IMR-90 (cell line): Measurements from ENCODE around the gene MCAM. TPM values are rescaled to one million over a fixed set of nuclear protein-coding genes. Genes with fewer than 3 reads are reported as not detected.
A peak's percentile ranks its signal among the peaks of the same experiment; 100 is the strongest.

ENCODE experiments used
- ATAC-seq: fragments of 200-7000 bp; cut with Tn5 transposase; 2 replicates; pipeline ENCODE4 v1.9.1; 2020; ENCODE audit warnings: low read depth, mild to moderate bottlenecking, moderate library complexity
- BruUV-seq: library from RNA; stranded (reverse); fragments of 400-500 nt; replicated peaks from 2 replicates; lab custom pipeline; 2021; lab: Mats Ljungman, UMichigan
- CTCF ChIA-PET: fragments of 300-600 bp; formaldehyde crosslinking; extraction: SDS; loops from one replicate; lab custom pipeline; 2021; ENCODE audit warnings: antibody characterized with exemption; lab: Yijun Ruan, JAX
- POLR2A ChIA-PET: fragments of 300-600 bp; sonication (Branson Sonifier 250); formaldehyde crosslinking; loops from one replicate; lab custom pipeline; 2022; ENCODE audit warnings: antibody characterized with exemption; ENCODE audit not compliant: unreplicated experiment; lab: Charles Lee
- DNase-seq: peaks from one replicate; pipeline ENCODE4 v3.0.0; 2013
- H2AFZ ChIP-seq: replicated peaks from 2 replicates; pipeline ENCODE3; 2013; ENCODE audit warnings: low read length, mild to moderate bottlenecking; ENCODE audit not compliant: poor library complexity
- H2AK5ac ChIP-seq: 2 replicates; pipeline ENCODE4 v1.6.1; 2013; ENCODE audit warnings: low read depth, low read length, inconsistent platforms
- H2AK9ac ChIP-seq: replicated peaks from 2 replicates; pipeline ENCODE3; 2013; ENCODE audit warnings: mild to moderate bottlenecking, low read depth, low read length, moderate library complexity; ENCODE audit not compliant: poor library complexity
- H2BK120ac ChIP-seq: 2 replicates; pipeline ENCODE4 v1.6.1; 2013; ENCODE audit warnings: low read depth, low read length, inconsistent platforms
- H2BK15ac ChIP-seq: 3 replicates; pipeline ENCODE4 v1.6.1; 2013; ENCODE audit warnings: low read depth, low read length, inconsistent platforms
- H2BK20ac ChIP-seq: 2 replicates; pipeline ENCODE4 v1.6.1; 2013; ENCODE audit warnings: low read depth, mild to moderate bottlenecking, inconsistent platforms, low read length, moderate library complexity
- H2BK5ac ChIP-seq: 2 replicates; pipeline ENCODE4 v1.6.1; 2013; ENCODE audit warnings: mild to moderate bottlenecking, low read depth, low read length, inconsistent platforms; ENCODE audit not compliant: poor library complexity, severe bottlenecking
- H3K14ac ChIP-seq: replicated peaks from 2 replicates; pipeline ENCODE4 v1.6.1; 2013; ENCODE audit warnings: low read depth, low read length, inconsistent platforms
- H3K18ac ChIP-seq: 2 replicates; pipeline ENCODE4 v1.6.1; 2013; ENCODE audit warnings: low read depth, low read length, control low read depth
- H3K23ac ChIP-seq: 2 replicates; pipeline ENCODE4 v1.6.1; 2013; ENCODE audit warnings: low read depth, low read length, inconsistent platforms
- H3K27ac ChIP-seq: 2 replicates; pipeline ENCODE4 v1.5.1; 2013; ENCODE audit warnings: mild to moderate bottlenecking, control low read depth, low read length; ENCODE audit not compliant: insufficient read depth
- H3K27me3 ChIP-seq: 2 replicates; pipeline ENCODE4 v1.6.1; 2013; ENCODE audit warnings: low read length; ENCODE audit not compliant: control insufficient read depth, insufficient read depth
- H3K36me3 ChIP-seq: 2 replicates; pipeline ENCODE4 v1.6.1; 2013; ENCODE audit warnings: low read length, mixed read lengths; ENCODE audit not compliant: control insufficient read depth, insufficient read depth
- H3K4ac ChIP-seq: 2 replicates; pipeline ENCODE4 v1.6.1; 2013; ENCODE audit warnings: low read depth, low read length, inconsistent platforms
- H3K4me1 ChIP-seq: 2 replicates; pipeline ENCODE4 v1.6.1; 2013; ENCODE audit warnings: low read length, mixed read lengths; ENCODE audit not compliant: control insufficient read depth, insufficient read depth
- H3K4me2 ChIP-seq: 2 replicates; pipeline ENCODE4 v1.6.1; 2013; ENCODE audit warnings: low read depth, mild to moderate bottlenecking, control low read depth, low read length, moderate library complexity
- H3K4me3 ChIP-seq: 2 replicates; pipeline ENCODE4 v1.5.1; 2013; ENCODE audit warnings: low read depth, mild to moderate bottlenecking, control low read depth, low read length, moderate library complexity; ENCODE audit not compliant: insufficient read depth
- H3K56ac ChIP-seq: 2 replicates; pipeline ENCODE4 v1.6.1; 2013; ENCODE audit warnings: low read length, inconsistent platforms; ENCODE audit not compliant: insufficient read depth; ENCODE audit errors: extremely low read depth
- H3K79me1 ChIP-seq, 2 experiments: 2 replicates each; pipeline ENCODE4 v1.6.1; 2013; ENCODE audit warnings: low read length in 2 of 2, inconsistent platforms in 1 of 2, low read depth in 1 of 2
- H3K9ac ChIP-seq: 2 replicates; pipeline ENCODE4 v1.6.1; 2013; ENCODE audit warnings: low read depth, low read length, control low read depth
- H3K9me1 ChIP-seq: 2 replicates; pipeline ENCODE4 v1.6.1; 2013; ENCODE audit warnings: low read length, inconsistent platforms; ENCODE audit not compliant: insufficient read depth
- H3K9me3 ChIP-seq: 2 replicates; pipeline ENCODE4 v1.6.1; 2013; ENCODE audit warnings: low read length; ENCODE audit not compliant: control insufficient read depth, insufficient read depth
- H4K20me1 ChIP-seq: 2 replicates; pipeline ENCODE4 v1.6.1; 2013; ENCODE audit warnings: low read length, inconsistent platforms; ENCODE audit not compliant: insufficient read depth
- H4K5ac ChIP-seq: 2 replicates; pipeline ENCODE4 v1.6.1; 2013; ENCODE audit warnings: mild to moderate bottlenecking, low read depth, low read length, control low read depth
- H4K8ac ChIP-seq, 2 experiments: 2 replicates each; pipeline ENCODE4 v1.6.1; 2013; ENCODE audit warnings: low read depth in 2 of 2, low read length in 2 of 2, control low read depth in 1 of 2, inconsistent platforms in 1 of 2
- H4K91ac ChIP-seq: 2 replicates; pipeline ENCODE4 v1.6.1; 2013; ENCODE audit warnings: low read depth, low read length, inconsistent platforms; ENCODE audit not compliant: insufficient read depth
- MAZ ChIP-seq: IDR thresholded peaks from 2 replicates; pipeline ENCODE4 v1.6.1; 2012; ENCODE audit warnings: low read depth, mild to moderate bottlenecking, low read length, improper control_type of control experiment, moderate library complexity, borderline replicate concordance
- RAD21 ChIP-seq: IDR thresholded peaks from 2 replicates; pipeline ENCODE4 v1.6.1; 2012; ENCODE audit warnings: low read length, improper control_type of control experiment
- RFX5 ChIP-seq: IDR thresholded peaks from 2 replicates; pipeline ENCODE4 v1.8.0; 2012; ENCODE audit warnings: low read depth, mild to moderate bottlenecking, low read length, moderate library complexity
- SMC3 ChIP-seq: fragments of 150-350 bp; IDR thresholded peaks from 2 replicates; pipeline ENCODE4 v1.6.1; 2016; ENCODE audit warnings: low read depth, mild to moderate bottlenecking, antibody characterized with exemption, low read length, moderate library complexity
- WGBS, 2 experiments: methylation state at CpG; one replicate each; pipeline versions ENCODE4 v1.1.5 to v1.1.7; 2013; ENCODE audit warnings: missing lambda C conversion rate in 2 of 2; ENCODE audit not compliant: insufficient read length in 1 of 2; ENCODE audit errors: extremely low coverage in 2 of 2; 5-methylcytosine and 5-hydroxymethylcytosine counted together
- dilution Hi-C: fragments of 300-500 bp; cut with HindIII; formaldehyde crosslinking; loops from one replicate; pipeline ENCODE4 v1.14.3; 2018; ENCODE audit warnings: low sequenced_read_pairs; ENCODE audit not compliant: unreplicated experiment
- in situ Hi-C: fragments of 300-500 bp; cut with MboI; formaldehyde crosslinking; loops from 3 replicates; pipeline ENCODE4 v1.14.3; 2019; ENCODE audit warnings: low sequenced_read_pairs, inconsistent platforms, mixed read lengths
- intact Hi-C: fragments of 100-400 bp; cut with micrococcal nuclease; formaldehyde crosslinking; loops from 2 replicates; pipeline ENCODE4 v1.10.0; 2022
- polyA plus RNA-seq, 3 experiments: library from polyadenylated mRNA; depleted of rRNA; stranded (reverse); fragments of >200 nt; gene quantifications; 2 replicates each; pipeline ENCODE4 v1.2.3, GENCODE V29; 2012; ENCODE audit warnings: low replicate concordance in 1 of 3
- total RNA-seq: library from RNA; depleted of rRNA; stranded (reverse); fragments of >200 nt; gene quantifications from 2 replicates; pipeline ENCODE4 v1.2.3, GENCODE V29; 2012
- TF ChIP-seq, protein P1 (sequence below): conservative IDR thresholded peaks from 2 replicates; pipeline ENCODE4 v1.5.1; 2012; ENCODE audit warnings: mild to moderate bottlenecking, low read depth, low read length, improper control_type of control experiment

MCAM gene
- total and polyA plus RNA-seq, 2 of the 4 experiments (the other 2 are of a cell fraction): 95.1 to 131 TPM

DNA sequence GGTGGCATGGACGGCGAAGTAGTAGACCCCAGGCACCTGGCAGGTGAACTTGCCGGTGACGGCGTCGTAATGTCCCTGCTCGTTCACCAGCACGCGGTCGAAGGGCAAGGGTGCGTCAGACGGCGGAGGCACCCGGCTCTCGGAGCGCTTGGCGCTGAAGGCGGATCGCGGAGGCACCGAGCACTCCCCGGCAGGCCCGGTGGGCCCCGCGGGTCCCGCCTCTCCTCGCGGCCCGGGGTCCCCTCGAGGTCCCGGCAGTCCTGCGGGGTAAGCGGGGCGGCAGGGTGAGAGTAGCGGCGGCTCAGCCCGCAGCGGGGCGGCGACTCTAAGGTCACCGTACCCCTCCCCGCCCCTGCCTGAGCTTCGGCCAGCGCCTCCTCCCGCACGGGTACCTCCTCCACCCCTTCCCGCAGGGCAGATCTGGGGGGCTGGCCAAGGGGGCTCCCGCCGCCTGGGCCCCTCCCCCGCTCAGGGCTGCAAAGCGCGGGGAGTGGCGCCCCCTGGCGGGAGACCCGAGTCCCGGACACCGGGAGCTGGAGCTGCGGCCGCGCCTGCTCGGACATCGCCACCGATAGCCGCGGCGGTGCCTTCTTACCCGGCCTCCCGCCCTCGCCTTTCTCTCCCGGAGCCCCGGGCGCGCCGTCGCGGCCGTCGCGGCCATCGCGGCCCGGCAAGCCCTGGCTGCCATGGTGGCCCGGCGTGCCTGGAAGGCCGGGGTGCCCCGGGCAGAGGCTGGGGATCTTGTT lies 22.8 kb upstream of the MCAM start:
- Histone ChIP-seq H2AFZ (peak overlapping the region; percentile 92), H2BK15ac (peak overlapping the region; percentile 59; the same call in 1 of the 3 replicates), H3K9ac (peak overlapping the region; percentile 54), H3K9me3 (no peaks in the 10 kb centered on the region), H4K20me1 (peaks cover 5% of the 10 kb centered on the region; the same call in 1 of the 2 replicates), H3K36me3 (peaks cover 2% of the 10 kb centered on the region; the same call in 1 of the 2 replicates), H4K5ac (peak overlapping the region; percentile 42), H3K18ac (no peak overlapping the region; the same call in 1 of the 2 replicates), H3K14ac (peak overlapping the region; percentile 74), H4K91ac (peak overlapping the region; percentile 95), H4K8ac (peak overlapping the region; percentile 17 to 78; a peak in 3 of 4 replicates), H3K4me3 (peak overlapping the region; percentile 49), H3K79me1 (peaks cover 16 to 39% of the 10 kb centered on the region in 2 experiments; a peak in 3 of 4 replicates), H3K23ac (peak overlapping the region; percentile 93), H2BK5ac (peak overlapping the region; percentile 44), H3K9me1 (peaks cover 10% of the 10 kb centered on the region), H3K27me3 (peaks cover under 1% of the 10 kb centered on the region; the same call in 1 of the 2 replicates), H2AK9ac (peak overlapping the region; percentile 84), H3K4ac (peak overlapping the region; percentile 84), H3K4me2 (peak overlapping the region; percentile 56), H3K4me1 (peaks cover 26% of the 10 kb centered on the region), H2BK120ac (peak overlapping the region; percentile 81), H3K56ac (no peak overlapping the region; the same call in 1 of the 2 replicates), H2BK20ac (peak overlapping the region; percentile 65), H2AK5ac (peak overlapping the region; percentile 72), H3K27ac (peak overlapping the region; percentile 74)
- ATAC-seq: peak; percentile 43
- 2% methylated on average over 37 of the region's 86 CpGs; no CpG with 5 or more reads in 1 of the 2 experiments for WGBS, 2 experiments
- intact Hi-C loops: loop anchor here (2.0 to 5.0 kb wide), 2 partner anchors 19 to 192 kb away; partner anchors contain the start of gene ABCG4
- POLR2A ChIA-PET: no interaction called here
- dilution Hi-C loops: no loop called here
- in situ Hi-C loops: no loop called here
- TF ChIP-seq MAZ: peak; percentile 80; the same call in 1 of the 2 replicates
- peak; percentile 57 for TF ChIP-seq RAD21
- TF ChIP-seq, protein P1, sequence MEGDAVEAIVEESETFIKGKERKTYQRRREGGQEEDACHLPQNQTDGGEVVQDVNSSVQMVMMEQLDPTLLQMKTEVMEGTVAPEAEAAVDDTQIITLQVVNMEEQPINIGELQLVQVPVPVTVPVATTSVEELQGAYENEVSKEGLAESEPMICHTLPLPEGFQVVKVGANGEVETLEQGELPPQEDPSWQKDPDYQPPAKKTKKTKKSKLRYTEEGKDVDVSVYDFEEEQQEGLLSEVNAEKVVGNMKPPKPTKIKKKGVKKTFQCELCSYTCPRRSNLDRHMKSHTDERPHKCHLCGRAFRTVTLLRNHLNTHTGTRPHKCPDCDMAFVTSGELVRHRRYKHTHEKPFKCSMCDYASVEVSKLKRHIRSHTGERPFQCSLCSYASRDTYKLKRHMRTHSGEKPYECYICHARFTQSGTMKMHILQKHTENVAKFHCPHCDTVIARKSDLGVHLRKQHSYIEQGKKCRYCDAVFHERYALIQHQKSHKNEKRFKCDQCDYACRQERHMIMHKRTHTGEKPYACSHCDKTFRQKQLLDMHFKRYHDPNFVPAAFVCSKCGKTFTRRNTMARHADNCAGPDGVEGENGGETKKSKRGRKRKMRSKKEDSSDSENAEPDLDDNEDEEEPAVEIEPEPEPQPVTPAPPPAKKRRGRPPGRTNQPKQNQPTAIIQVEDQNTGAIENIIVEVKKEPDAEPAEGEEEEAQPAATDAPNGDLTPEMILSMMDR: peak; percentile 83
- peak; percentile 49 for TF ChIP-seq SMC3
- no peak for TF ChIP-seq RFX5
- no peak for DNase-seq
- CTCF ChIA-PET: interaction anchor here (0.5 to 2.4 kb wide), 12 partner anchors 14 to 880 kb away, joined by 3 to 16 read pairs (median 3); partner anchors contain the start of gene USP2
- no TSS peak for BruUV-seq
